HT-29 (cell line): Measurements from ENCODE around the gene NKRF. TPM values are rescaled to one million over a fixed set of nuclear protein-coding genes. Genes with fewer than 3 reads are reported as not detected.

Source experiments
- small RNA-seq: library from RNA; depleted of rRNA; stranded (forward); fragments of <200 nt; gene quantifications from one replicate; pipeline ENCODE3, GENCODE V24; 2014
- total RNA-seq: library from RNA; depleted of rRNA; stranded (reverse); fragments of >200 nt; shearing (Covaris generic); gene quantifications from 2 replicates; pipeline ENCODE4 v1.2.3, GENCODE V29; 2014; rRNA removed

NKRF gene
- total RNA-seq, 1 experiment from 2014 or later, result 7.8 TPM

Small RNA genes within 50 kb of the gene (small RNA-seq; reads per million reads assigned to genes)
- gene MIR766, result not detected

Other genes starting within 250 kb of the NKRF start
- 9.0 and 11.3 TPM in 2 replicates for gene SLC25A43, start 207.1 kb downstream of the NKRF start, total RNA-seq
- gene SLC25A5, start 138.0 kb downstream of the NKRF start, total RNA-seq, result 437 and 452 TPM in 2 replicates
- gene STEEP1, start 41.0 kb downstream of the NKRF start, total RNA-seq, result 38.0 and 38.3 TPM in 2 replicates
- 22.6 and 26.2 TPM in 2 replicates for gene UBE2A, start 31.9 kb downstream of the NKRF start, total RNA-seq
- 0.10 and 0.53 TPM in 2 replicates for gene SEPTIN6, start 86.7 kb upstream of the NKRF start, total RNA-seq
- gene SOWAHD, start 152.2 kb upstream of the NKRF start, total RNA-seq, result 1.0 TPM in 1 of 2 replicates, not detected in the other
- gene RPL39, start 185.2 kb upstream of the NKRF start, total RNA-seq, result 753 and 894 TPM in 2 replicates
- gene UPF3B, start 246.5 kb upstream of the NKRF start, total RNA-seq, result 4.8 and 5.1 TPM in 2 replicates